HG03196 (cell line): ENCODE data around the gene EGLN3.
"Not testable (repeated sequence)": the region's sequence is repeated elsewhere in the genome, so short reads cannot be mapped to it uniquely, and the experiment has no call there.

ENCODE experiments used
- ATAC-seq: cut with Tn5 transposase; IDR thresholded peaks from one replicate; pipeline ENCODE4 v1.9.1; 2021; ENCODE audit not compliant: unreplicated experiment

EGLN3 gene

DNA sequence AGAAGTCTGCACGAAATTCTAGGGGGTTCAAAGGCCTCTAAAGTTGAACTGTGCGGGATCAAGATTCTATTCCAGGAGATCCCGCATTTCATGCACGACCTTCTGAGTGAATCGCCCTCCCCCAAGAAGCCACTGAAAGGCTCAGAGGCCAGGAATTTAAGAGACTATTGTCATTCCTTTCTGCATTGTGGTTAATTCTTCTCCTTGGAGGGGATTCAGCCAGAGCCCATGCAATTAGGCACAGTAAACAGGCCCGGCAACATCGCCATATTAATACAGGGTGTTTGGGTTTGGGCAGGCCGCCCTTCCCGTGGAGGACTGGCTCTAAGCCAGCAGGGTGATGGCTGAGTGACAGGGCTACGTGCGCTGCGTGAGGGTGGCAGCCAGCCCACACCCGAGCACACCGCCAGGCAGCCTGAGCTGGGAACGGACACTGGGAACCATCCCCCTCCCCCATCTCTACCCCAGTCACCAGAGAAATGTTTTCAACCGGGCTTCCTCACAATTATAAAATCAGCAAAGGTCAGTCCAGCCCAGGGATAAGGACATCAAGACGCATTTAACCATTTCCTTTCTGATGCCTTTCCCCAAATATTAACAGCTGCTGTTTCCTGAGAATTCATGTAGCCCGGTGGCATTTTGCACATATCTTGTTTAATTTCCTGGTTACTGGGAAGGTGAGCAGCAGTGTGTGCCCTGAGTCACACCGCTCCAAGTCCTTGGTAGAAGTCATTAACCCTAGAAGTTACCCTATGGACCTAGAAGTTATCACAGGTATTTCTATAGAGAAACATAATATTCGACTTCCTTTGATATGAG, 12.5 kb downstream of the EGLN3 start:
- no peak for ATAC-seq

DNA sequence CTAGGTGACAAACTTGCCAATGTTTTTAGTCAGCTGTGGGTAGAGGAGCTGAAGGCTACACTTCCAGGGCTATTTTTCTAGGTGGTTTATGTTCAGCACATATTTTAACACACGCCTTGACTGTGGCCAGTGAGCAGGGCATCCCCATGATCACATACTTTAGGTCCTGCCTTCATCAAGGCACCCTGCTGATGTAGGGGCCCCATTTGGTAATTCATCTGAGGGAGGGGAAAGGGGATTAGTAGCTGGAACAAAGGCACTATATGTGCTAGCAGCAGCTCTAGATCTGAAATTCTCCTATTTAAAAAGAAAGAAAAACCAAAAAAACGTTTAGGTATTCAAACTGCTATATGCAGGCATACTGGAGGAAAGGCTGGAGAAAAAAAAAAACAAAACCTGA, 14.5 kb downstream of the EGLN3 start:
- no peak for ATAC-seq

DNA sequence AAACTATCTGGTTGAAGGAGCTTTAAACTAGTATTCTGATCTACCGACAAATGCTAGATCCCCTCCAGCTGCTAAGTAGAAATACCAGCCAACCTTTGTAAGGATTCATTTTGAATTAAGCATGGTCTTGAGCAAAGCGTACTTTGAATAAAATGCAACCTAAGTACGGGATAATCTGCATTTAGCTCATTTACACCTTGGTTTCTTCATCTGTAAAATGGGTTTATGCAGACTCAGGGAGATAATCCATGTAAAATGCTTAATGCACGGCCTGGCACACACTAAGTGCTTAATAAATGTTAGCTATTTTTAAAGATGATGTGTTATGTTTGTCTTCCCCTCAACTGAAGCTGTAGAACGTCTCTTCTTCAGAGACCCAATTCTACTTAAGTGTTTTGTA, 15.9 kb downstream of the EGLN3 start:
- ATAC-seq: no peak

DNA sequence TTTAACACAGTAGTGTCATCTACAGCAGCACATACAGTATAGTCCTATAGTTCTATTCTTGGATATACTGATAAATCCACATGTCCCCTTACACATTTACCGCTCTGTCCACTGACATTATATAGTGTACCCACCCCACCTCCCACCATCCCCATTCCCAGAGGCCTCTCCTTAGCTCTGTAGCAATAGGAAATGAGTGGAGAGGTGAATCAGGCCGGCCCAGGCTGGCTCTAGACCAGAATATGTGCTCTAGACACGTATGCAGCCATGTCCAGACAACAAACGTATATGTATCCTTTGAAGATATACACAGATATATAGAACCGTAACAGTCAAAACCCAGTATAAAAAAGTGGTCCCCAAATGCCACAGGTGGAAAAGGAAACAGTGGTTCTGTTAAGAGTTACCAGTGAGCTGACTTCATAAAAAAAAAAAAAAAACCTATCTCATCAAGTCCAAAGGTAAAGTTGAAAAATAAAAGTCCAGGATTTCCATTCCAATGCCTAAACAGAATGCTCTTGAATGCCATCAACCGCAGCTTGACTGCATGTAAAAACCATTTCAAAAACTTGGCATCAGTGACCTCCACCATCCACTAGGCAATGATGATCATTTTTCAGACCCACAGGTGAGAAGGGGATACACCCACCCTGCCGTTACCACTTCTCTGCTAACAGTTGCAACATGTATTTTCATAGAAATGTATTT, 16.7 kb downstream of the EGLN3 start:
- no peak for ATAC-seq

DNA sequence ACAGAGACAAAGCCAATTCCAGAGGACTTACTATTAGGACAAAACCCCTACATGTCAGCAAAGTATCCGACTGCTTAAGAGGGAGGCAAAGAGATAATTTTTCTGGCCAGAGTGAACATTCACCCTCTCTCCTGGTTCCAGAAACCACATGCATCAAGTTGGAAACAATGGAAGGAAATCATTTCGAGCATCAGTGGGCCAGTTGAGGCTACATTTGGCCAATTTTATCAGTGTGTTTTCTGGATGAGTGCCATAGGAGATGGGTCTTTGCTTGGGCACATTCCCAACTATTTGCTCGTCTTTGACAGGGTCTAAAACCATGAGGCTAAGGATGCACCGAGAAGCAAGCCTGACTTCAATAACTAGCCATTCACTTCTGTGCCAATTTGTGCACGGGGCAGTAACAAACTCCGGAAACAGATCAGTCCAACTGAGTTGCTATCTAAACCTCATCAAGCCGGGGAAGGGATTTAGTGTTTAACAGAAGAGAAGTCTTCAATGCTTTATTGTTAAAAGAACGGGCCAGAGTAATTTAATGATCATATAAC, 17.4 kb downstream of the EGLN3 start:
- ATAC-seq: no peak

DNA sequence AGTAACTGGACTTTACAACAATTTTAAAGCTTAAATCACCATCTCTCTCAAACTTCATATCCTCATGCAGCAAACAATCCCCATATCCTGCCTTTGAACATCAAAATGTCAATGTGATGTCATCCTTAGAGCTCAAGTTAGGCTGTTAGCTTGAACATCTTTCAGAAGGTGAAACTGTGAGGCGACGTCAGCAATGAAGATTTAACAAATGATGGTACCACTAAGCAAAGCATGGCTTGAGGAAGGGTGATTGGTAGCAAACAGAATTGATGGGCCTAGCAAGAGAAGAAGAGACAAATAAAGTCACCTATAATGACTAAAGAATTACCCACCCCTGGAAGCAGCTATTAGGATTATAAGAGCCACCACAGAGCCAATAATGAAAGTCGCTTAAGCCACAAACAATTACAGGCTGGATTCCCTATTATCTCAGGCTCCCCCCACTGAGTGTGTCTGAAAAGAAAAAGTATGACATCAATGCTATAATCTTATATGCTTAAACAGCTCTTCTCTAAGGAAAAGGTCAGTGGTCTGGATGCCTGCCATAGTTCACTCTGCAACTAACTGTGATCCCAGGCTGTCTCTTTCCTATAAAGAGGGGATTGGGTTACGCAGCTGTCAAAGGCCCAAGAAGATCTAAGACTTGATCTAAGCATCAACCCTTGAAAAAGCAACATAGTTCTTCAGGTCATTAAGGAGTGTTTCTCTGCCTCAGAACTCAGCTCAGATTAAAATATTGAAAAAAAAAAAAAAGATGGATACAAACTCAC, 18.1 kb downstream of the EGLN3 start:
- no peak for ATAC-seq

DNA sequence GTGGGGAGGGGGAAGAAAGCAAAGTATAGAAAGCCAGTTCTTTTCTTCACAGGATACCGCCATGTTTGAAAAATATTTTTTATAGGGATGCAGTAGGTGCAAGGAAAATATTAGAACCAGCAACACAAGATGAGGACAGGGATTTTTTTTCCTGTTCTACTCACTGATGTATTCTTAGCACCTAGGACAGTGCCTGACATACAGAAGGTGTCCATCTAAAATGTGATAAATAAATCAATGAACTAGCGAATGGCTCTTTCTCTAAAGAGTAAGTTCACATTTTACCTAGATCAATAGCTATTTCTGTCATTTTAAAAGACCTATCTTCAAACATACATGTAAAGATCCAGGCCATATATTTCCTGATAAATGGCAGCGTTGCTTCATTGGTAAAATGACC, 18.8 kb downstream of the EGLN3 start:
- ATAC-seq: no peak

DNA sequence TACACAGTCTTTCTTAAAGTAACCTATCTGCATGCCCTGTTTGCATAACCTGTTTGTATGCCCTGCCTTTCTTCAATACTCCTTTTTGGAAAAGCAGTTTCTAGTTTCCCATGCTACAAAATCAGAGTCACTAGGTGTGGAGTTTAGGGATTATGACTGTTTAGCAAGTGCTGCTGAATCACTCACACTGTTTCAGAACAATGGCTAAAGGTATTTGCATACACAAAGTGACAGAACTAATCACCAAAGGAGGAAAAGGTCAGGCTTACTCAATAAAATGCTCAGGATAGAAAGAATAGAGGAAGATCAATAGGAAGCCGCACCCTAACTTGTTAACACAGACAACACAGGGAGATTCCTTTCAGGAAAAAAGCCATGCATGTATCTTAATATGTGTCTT, 19.4 kb downstream of the EGLN3 start:
- ATAC-seq: no peak

DNA sequence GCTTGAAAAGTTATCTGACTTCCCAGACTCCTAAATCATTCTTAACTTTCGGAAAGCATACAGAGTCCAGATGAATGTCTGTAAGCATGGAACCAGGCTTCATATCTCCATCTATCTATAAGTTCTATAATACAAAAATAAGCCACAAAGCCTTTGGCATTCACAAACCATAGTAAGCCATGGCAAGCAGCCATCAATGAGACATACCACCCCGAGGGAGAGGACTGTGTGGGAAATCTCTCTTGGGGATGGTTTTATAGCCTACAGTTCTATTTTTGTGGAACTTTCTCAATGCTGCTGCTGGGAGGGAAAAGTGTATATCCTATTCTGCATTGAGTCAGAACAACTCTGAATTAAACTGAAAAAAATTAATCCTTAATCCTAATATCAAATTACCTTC, 20.4 kb downstream of the EGLN3 start:
- ATAC-seq: no peak

DNA sequence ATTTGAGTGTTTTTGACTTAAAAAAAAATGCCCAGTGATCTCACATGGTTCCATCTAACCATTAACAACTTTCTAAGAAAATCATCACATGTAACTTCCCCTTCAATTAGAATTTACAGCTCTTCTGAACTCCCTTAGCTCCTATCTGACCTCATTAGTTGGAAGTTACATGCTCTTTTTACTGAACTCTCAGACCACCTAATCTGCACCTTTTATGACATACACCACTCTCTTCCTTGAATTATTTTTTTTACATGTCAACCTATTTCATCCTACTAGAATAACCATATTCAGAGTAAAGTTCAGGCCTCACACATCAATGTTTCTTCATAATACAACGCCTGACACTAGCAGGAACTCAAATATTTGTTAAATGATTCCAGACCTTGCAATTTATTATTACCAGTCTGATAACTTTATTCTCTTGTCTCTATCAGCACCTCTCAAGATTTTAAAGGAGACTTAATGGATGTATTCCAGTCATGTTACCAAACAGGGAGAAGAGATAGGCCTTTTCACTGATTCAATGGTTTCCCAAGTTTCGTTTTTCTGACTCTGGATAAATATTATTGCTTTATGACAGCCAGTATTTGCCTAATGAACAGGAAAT, 21.0 kb downstream of the EGLN3 start:
- no peak for ATAC-seq

DNA sequence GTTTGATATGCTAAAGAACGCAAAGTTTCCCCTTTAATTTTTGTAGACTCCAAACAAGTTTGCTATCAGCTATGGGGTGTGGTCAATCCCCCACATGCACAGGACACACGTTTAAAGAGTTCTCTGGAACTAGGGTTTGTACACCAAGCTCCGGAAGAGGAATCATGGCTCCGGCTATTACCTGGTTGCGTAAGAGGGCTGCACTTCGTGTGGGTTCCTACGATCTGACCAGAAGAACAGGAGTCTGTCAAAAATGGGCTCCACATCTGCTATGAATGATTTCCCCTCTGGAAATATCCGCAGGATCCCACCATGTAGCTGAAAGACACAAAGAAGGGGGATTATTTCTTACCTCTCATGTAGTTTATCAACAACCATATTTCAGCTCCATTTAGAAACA, 22.0 kb downstream of the EGLN3 start:
- no peak for ATAC-seq

DNA sequence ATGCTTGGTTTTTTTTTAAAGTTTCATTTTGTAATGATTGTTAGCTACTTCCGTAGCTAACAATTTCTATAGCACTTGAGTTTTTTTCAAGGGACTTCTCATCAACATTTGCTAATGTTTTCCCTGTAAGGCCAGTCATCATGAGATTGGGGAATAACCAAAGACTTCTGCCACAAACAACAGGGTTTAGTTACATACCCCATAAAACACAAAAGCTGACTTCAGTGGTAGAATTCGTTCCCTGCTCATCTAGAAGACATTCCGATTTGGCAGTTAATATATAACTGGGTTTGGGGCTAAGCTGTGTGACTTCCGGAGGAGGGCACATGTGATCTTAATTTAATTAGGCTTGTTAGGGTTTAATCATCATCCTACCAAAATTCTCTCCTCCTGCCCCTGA, 22.9 kb downstream of the EGLN3 start:
- no peak for ATAC-seq

DNA sequence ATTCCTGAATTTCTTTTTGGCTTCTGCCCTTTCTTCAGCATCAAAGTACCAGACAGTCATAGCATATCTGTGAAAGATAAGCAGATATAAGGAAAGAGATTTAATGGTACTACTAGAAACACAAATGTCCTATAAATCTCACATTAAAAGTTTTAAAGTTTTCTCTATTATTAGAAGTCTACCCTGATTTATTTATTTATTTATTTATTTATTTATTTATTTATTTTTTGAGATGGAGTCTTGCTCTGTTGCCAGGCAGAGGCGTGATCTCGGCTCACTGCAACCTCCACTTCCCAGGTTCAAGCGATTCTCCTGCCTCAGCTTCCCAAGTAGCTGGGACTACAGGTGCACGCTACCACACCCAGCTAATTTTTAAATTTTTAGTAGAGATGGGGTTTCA, 23.9 kb downstream of the EGLN3 start:
- not testable (repeated sequence) for ATAC-seq

DNA sequence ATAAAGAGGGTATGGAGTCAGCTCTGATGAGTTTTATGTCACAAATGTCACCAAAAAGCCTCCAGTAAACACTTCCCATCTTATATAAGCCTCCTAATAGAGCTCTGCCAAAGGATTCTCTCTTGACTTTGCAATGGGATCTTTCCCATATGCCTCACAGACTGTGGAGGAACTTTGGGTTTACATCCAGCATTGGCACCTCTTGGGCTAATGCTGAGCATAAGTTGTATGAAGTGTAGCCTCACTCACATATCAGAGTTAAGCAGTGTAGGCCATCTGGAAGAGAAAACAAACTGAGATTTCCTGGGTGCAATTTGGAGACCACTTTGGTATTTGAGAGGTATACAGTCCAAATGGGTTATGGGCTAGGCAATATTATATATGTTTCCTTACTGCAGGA, 24.9 kb downstream of the EGLN3 start:
- no peak for ATAC-seq

DNA sequence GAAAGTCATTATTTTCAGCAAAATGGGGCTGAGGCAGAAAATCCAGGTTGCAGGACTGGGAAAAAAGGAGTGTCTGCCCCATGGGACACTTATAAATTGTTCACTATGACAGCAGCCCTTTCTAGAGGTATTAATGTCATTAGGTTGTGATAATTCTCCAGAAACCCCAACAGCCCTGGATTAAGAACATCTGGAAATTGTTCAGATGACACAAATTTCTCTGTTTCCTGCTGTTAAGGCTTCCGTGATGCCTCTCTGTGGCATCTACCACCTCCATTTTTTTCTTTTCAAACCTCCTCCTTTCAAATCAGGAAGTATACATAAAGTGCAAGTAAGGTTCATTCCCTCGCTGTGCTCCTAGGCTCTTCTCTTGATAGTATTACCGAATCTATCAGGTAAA, 25.6 kb downstream of the EGLN3 start:
- no peak for ATAC-seq

DNA sequence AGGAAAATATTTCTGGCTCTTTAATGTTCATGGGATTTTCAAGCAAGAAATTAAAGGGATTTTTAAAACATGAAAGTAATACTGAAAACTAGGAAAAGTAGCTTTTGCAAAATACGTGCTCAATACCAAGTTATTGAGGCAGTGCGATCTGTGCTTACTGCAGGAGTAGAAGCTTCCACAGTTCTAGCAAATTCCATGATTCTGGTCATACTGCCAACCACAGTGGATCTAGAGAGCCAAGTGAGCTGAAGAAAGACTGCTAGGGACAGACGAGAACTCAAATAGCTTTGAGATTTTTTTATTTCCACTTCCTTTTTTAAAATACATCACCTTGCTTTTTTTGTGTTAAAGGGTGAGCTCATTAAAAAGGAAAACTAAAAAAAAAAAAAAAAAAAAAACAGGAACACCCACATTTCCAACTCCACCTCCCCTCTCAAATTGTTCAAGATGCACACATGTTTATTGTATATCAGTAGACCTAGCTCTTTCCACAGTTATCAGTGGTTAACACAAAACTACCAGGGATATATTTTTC, 26.2 kb downstream of the EGLN3 start:
- no peak for ATAC-seq

DNA sequence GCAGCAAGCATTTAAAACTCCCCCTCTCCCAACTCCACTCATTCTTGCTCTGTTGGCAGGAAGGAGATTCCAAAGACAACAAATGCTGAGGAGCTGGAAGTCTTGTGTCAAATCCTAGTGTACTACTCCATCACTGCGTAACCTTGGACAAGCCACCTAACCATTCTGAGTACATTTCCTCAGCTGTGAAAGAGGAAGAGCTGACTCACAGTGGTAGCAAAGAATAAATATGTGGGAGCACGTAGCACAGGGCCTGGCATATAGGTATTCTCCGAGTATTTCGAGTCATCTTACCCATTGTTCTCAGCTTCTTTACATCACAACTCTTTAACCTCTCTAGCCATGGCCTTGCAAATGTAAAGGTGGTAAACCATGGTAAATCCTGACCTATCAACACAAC, 28.7 kb downstream of the EGLN3 start:
- no peak for ATAC-seq

DNA sequence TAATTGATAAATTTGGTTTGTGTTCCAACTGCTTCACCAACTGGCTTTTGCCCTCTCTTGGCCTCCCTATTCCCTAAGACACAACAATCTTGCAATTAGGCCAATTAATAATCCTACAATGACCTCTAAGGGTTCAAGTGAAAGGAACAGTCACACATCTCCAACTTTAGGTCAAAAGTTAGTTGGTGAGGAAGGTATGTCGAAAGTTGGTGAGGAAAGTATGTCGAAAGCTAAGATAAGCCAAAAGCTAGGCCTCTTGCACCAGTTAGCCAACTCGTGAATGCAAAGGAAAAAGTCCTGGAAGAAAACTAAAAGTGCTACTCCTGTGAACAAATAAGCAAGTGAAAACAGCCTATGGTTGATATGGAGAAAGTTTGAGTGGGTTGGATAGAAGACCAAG, 32.6 kb downstream of the EGLN3 start:
- ATAC-seq: no peak

DNA sequence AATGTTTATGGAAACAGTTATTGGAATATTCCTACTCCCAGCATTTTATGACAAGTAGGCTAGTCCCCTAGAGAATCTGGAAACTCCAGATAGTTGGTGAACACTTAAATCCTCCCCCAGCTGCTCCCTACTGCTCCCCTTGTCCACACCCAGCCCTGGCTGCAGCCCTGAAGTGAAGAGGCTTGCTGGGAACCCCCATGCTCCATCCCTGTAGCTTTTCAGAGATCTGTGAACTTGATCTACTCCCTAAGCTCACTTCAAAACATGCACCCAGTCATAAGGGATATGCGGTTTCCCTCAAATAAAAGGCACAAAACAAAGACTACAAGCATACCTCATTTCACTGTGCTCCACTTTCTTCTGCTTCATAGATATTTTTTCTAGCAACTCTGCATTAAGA, 33.2 kb downstream of the EGLN3 start:
- no peak for ATAC-seq

DNA sequence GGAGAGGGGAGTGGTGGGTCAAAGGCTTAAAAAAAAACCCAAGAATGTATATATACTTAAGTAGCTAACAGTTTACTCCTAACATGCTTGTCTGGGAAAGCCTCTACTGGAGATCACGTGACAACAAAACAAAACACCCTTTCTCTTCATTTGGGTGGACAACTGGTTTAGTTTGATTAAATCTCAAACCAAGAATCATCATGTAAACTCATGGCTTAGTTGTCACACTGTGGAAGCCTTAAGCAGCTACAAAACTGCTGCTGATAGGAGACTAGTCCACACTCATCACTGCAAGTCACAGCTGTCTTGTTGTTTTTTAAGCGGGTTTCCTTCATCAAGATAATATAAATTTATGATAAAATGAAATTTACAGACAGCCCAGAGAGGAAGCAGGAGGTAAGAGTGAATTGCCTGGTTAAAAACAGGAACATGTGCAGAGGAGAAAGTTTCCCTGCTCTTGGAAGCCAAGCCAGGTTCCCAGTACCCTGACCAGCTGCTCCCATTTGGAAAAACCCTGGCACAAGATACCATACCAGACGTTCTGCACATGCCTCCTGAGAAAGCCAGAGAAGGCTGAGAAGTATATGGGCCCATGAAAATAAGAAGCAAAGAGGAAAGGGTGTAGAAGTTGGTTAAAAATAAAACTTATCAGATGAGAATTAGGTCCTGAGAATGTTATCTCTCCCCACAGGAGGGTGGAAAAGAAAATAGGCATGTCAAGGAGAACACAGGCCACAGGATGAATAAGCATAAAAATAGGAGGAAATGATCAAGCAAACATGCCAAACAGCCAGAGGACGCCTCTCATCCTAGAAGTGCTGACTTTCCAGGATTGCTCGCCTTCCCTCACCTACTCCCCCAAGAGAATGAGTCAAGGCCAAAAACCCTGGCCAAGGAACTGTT, 34.0 kb downstream of the EGLN3 start:
- ATAC-seq: no peak
